ENCODE data around the gene ABTB2.

GRCh38 chr11:34213366-34213765, 144.4 kb downstream of the ABTB2 start:
- no peak for TF ChIP-seq PATZ1 (CRISPR knock-in tag; IDR thresholded peaks at IDR 0.05; ENCODE audit: borderline replicate concordance)
- TF ChIP-seq ZFP30 (CRISPR knock-in tag; IDR thresholded peaks at IDR 0.05), result no peak
- no peak for TF ChIP-seq BACH2 (CRISPR knock-in tag; IDR thresholded peaks at IDR 0.05; ENCODE audit: borderline replicate concordance)
- no peak for TF ChIP-seq SNAI2 (CRISPR knock-in tag; IDR thresholded peaks at IDR 0.05)

Measured in SK-N-SH treated with all-trans-retinoic acid at 6 μM for 48 hours (cell line).